ENCODE measurements around the gene HYAL3.
A peak's percentile ranks its signal among the peaks of the same experiment; 100 is the strongest.
"Not testable (repeated sequence)": the region's sequence is repeated elsewhere in the genome, so short reads cannot be mapped to it uniquely, and the experiment has no call there.

HYAL3 gene

GRCh38 chr3:50270422-50271224 is 28.6 kb downstream of the HYAL3 start:
- DNase-seq (ENCODE audit: low read depth in 2 of 2): no peak

GRCh38 chr3:50269977-50270413 is 29.2 kb downstream of the HYAL3 start:
- no peak for DNase-seq (ENCODE audit: low read depth in 2 of 2)

GRCh38 chr3:50269460-50269859 is 29.7 kb downstream of the HYAL3 start:
- DNase-seq (ENCODE audit: low read depth in 2 of 2): no peak

- no peak for DNase-seq (ENCODE audit: low read depth in 2 of 2)
Observed at GRCh38 chr3:50268703-50269451, 30.3 kb downstream of the HYAL3 start, which contains the start of gene SEMA3B. SEMA3B (plus strand) TSS chr3:50269147; CDS start chr3:50269241, 94 bp downstream.

GRCh38 chr3:50268276-50268675 is 30.9 kb downstream of the HYAL3 start:
- DNase-seq (ENCODE audit: low read depth in 2 of 2): no peak

GRCh38 chr3:50267280-50267913 is 31.8 kb downstream of the HYAL3 start:
- DNase-seq (ENCODE audit: low read depth in 2 of 2): no peak

GRCh38 chr3:50266836-50267235 is 32.4 kb downstream of the HYAL3 start:
- no peak for DNase-seq (ENCODE audit: low read depth in 2 of 2)

GRCh38 chr3:50266017-50266416 is 33.2 kb downstream of the HYAL3 start:
- no peak for DNase-seq (ENCODE audit: low read depth in 2 of 2)

- no peak for DNase-seq (ENCODE audit: low read depth in 2 of 2)
Observed at GRCh38 chr3:50265571-50265970, 33.6 kb downstream of the HYAL3 start.

- DNase-seq (ENCODE audit: low read depth in 2 of 2): no peak
Observed at GRCh38 chr3:50264964-50265485, 34.2 kb downstream of the HYAL3 start.

- DNase-seq (ENCODE audit: low read depth in 2 of 2): no peak
Observed at GRCh38 chr3:50264383-50264963, 34.7 kb downstream of the HYAL3 start.

GRCh38 chr3:50263478-50264382 is 35.5 kb downstream of the HYAL3 start:
- no peak for DNase-seq (ENCODE audit: low read depth in 2 of 2)

GRCh38 chr3:50262778-50263177 is 36.4 kb downstream of the HYAL3 start:
- DNase-seq (ENCODE audit: low read depth in 2 of 2): no peak

GRCh38 chr3:50262200-50262599 is 37.0 kb downstream of the HYAL3 start:
- DNase-seq (ENCODE audit: low read depth in 2 of 2): not testable (repeated sequence)

GRCh38 chr3:50261505-50261904 is 37.7 kb downstream of the HYAL3 start:
- DNase-seq (ENCODE audit: low read depth in 2 of 2): no peak

- no peak for DNase-seq (ENCODE audit: low read depth in 2 of 2)
Observed at GRCh38 chr3:50260942-50261441, 38.2 kb downstream of the HYAL3 start.

GRCh38 chr3:50260027-50260941 is 38.9 kb downstream of the HYAL3 start:
- DNase-seq (ENCODE audit: low read depth in 2 of 2): peak; percentile 65 to 69

- DNase-seq (ENCODE audit: low read depth in 2 of 2): no peak
Observed at GRCh38 chr3:50259432-50260026, 39.7 kb downstream of the HYAL3 start.

GRCh38 chr3:50258979-50259378 is 40.2 kb downstream of the HYAL3 start:
- DNase-seq (ENCODE audit: low read depth in 2 of 2): no peak

Measured in stimulated activated CD8-positive, alpha-beta memory T cell treated with anti-CD3 and anti-CD28 coated beads, Interleukin-7, amount 100 ng/mL, for 1 hour (primary cell).